ENCODE data around the gene TYK2.

TYK2 gene

GRCh38 chr19:10333758-10334587, 46.4 kb downstream of the TYK2 start:
- ChIA-PET CTCF (interaction anchor here (0.6 to 2.8 kb wide), 12 partner anchors 11 to 410 kb away, joined by 3 to 19 read pairs (median 4); no protein-coding TSS in a partner anchor), POLR2A (interaction anchor here (0.6 to 2.9 kb wide), 35 partner anchors 10 to 782 kb away, joined by 3 to 32 read pairs (median 4); partner anchors contain the start of genes DNMT1, FDX2, ICAM5 and TYK2)
- no peaks in the 10 kb centered on the region for H3K4me1 ChIP-seq (ENCODE audit: control insufficient read depth, insufficient read depth, low read length)

More at GRCh38 chr19:10333758-10334587, 46.4 kb downstream of the TYK2 start:
- TF ChIP-seq KLF9 (tag by site-specific recombination; IDR thresholded peaks at IDR 0.05; ENCODE audit: low read depth), result peak; percentile 43; the same call in 1 of the 2 replicates
- TF ChIP-seq ZBTB17 (tag by site-specific recombination; IDR thresholded peaks at IDR 0.05), result peak; percentile 89
- peak; percentile 98 for TF ChIP-seq PRDM10 (tag by site-specific recombination; IDR thresholded peaks at IDR 0.05)
- TF ChIP-seq BCL11B (tag by site-specific recombination; IDR thresholded peaks at IDR 0.05; ENCODE audit: low read depth), result peak; percentile 22; the same call in 1 of the 2 replicates
- peak; percentile 83; the same call in 1 of the 2 replicates for TF ChIP-seq ZNF777 (tag by site-specific recombination; IDR thresholded peaks at IDR 0.05; ENCODE audit: borderline replicate concordance)
- peak; percentile 34; the same call in 1 of the 2 replicates for TF ChIP-seq ZNF610 (tag by site-specific recombination; IDR thresholded peaks at IDR 0.05; ENCODE audit: borderline replicate concordance)
- TF ChIP-seq ZNF146 (tag by site-specific recombination; IDR thresholded peaks at IDR 0.05), result 0 out of 2 replicates have a peak, but pooled peaks have one; percentile 19
- peak; percentile 68 for TF ChIP-seq HIC1 (tag by site-specific recombination; IDR thresholded peaks at IDR 0.05)
- TF ChIP-seq ZNF174 (tag by site-specific recombination; IDR thresholded peaks at IDR 0.05), result no peak
- TF ChIP-seq MYNN (tag by site-specific recombination; IDR thresholded peaks at IDR 0.05; ENCODE audit: borderline replicate concordance), result no peak
- no peak for TF ChIP-seq SP7 (tag by site-specific recombination; IDR thresholded peaks at IDR 0.05)
- TF ChIP-seq, protein P1, sequence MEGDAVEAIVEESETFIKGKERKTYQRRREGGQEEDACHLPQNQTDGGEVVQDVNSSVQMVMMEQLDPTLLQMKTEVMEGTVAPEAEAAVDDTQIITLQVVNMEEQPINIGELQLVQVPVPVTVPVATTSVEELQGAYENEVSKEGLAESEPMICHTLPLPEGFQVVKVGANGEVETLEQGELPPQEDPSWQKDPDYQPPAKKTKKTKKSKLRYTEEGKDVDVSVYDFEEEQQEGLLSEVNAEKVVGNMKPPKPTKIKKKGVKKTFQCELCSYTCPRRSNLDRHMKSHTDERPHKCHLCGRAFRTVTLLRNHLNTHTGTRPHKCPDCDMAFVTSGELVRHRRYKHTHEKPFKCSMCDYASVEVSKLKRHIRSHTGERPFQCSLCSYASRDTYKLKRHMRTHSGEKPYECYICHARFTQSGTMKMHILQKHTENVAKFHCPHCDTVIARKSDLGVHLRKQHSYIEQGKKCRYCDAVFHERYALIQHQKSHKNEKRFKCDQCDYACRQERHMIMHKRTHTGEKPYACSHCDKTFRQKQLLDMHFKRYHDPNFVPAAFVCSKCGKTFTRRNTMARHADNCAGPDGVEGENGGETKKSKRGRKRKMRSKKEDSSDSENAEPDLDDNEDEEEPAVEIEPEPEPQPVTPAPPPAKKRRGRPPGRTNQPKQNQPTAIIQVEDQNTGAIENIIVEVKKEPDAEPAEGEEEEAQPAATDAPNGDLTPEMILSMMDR (tag by site-specific recombination; IDR thresholded peaks at IDR 0.05), result no peak
- TF ChIP-seq BCL11A (tag by site-specific recombination; IDR thresholded peaks at IDR 0.05; ENCODE audit: low read depth), result 0 out of 2 replicates have a peak, but pooled peaks have one; percentile 26
- TF ChIP-seq PRDM4 (tag by site-specific recombination; IDR thresholded peaks at IDR 0.05), result 0 out of 2 replicates have a peak, but pooled peaks have one; percentile 14
- TF ChIP-seq, protein P2, sequence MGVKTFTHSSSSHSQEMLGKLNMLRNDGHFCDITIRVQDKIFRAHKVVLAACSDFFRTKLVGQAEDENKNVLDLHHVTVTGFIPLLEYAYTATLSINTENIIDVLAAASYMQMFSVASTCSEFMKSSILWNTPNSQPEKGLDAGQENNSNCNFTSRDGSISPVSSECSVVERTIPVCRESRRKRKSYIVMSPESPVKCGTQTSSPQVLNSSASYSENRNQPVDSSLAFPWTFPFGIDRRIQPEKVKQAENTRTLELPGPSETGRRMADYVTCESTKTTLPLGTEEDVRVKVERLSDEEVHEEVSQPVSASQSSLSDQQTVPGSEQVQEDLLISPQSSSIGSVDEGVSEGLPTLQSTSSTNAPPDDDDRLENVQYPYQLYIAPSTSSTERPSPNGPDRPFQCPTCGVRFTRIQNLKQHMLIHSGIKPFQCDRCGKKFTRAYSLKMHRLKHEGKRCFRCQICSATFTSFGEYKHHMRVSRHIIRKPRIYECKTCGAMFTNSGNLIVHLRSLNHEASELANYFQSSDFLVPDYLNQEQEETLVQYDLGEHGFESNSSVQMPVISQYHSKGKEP (tag by site-specific recombination; IDR thresholded peaks at IDR 0.05), result 0 out of 2 replicates have a peak, but pooled peaks have one; percentile 9
- TF ChIP-seq ZNF341 (tag by site-specific recombination; IDR thresholded peaks at IDR 0.05; ENCODE audit: low read depth), result peak; percentile 54
- 0 out of 2 replicates have a peak, but pooled peaks have one; percentile 11 for TF ChIP-seq ZIC2 (tag by site-specific recombination; IDR thresholded peaks at IDR 0.05)
- TF ChIP-seq EGR2 (tag by site-specific recombination; IDR thresholded peaks at IDR 0.05; ENCODE audit: low read depth), result peak; percentile 60
- no peak for TF ChIP-seq ZNF114 (tag by site-specific recombination; IDR thresholded peaks at IDR 0.05)
- peaks cover 4 to 30% of the 10 kb centered on the region in 2 experiments; a peak in 2 of 3 replicates for H3K36me3 ChIP-seq (ENCODE audit: control insufficient read depth in 2 of 2, insufficient read depth in 1 of 2, low read length in 2 of 2)
- peak overlapping the region; percentile 92 for H3K4me3 ChIP-seq (ENCODE audit: low read depth, low read length)
- no peak overlapping the region; the same call in 1 of the 2 replicates for H3K27ac ChIP-seq (ENCODE audit: extremely low read depth, low read depth, low read length)
- H3K9me3 ChIP-seq (ENCODE audit: control insufficient read depth, insufficient read depth, low read depth, low read length), result no peaks in the 10 kb centered on the region

Data from HEK293 (cell line).